ENCODE data around the gene PDE6B.

PDE6B gene

GRCh38 chr4:708631-708933, 83.2 kb downstream of the PDE6B start:
- no peak for DNase-seq

DNA sequence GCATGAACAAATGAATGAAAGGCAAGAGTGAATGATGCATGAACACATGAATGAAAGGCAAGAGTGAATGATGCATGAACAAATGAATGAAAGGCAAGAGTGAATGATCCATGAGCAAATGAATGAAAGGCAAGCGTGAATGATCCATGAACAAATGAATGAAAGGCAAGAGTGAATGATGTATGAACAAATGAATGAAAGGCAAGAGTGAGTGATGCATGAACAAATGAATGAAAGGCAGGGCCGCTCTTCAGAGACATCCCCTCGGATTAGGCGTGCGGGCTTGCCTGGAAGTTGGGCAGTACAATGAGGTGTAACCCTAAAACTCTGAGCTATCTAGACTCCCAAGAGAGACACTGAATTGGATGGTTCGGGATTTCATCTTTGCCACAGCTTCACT, 84.0 kb downstream of the PDE6B start:
- DNase-seq = no peak

DNA sequence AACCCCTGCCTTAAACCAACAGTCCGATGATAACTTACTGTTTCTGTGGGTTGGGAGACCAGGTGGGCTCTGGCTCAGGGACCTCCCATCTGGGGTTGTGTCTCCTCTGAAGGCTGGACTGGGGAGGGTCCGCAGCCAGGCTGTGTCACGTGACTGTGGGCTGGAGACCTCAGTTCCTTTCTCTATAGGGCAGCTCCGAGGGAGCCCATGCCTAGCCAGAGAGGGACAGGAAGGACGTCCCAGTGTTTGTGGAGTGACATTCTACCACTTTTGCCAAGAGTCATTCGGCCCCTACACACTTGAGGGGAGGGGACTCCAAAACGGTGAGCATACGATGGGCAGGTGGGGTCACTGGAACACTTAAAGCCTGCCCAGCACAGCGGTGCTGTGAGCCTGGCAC, 84.7 kb downstream of the PDE6B start:
- DNase-seq = no peak

DNA sequence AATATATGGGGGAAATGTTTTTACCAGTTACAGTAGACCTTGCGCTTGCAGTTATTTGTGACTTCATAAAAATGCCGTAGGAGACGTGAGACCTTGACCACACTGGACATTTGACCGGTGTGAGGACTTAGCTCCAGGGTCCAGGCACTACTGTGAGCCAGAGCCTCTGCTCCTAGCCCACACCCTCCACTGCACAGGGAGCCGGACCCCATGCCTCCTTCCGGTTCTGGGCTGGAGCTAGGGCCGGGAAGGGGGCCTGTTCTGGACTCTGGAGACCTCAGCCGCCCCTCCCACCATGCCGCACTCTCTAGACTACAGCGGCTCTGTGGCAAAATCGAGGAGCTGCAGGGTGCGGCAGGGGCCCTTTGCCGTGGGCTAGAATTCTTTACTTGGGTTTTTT, 85.5 kb downstream of the PDE6B start:
- no peak for DNase-seq

GRCh38 chr4:712093-712492, 86.7 kb downstream of the PDE6B start:
- no peak for DNase-seq

- no peak for DNase-seq
These were observed 87.7 kb downstream of the PDE6B start for GRCh38 chr4:712916-713632.

GRCh38 chr4:714087-714486, 88.7 kb downstream of the PDE6B start:
- DNase-seq = no peak

- DNase-seq = no peak
These were observed 92.4 kb downstream of the PDE6B start for GRCh38 chr4:717601-718320.

DNA sequence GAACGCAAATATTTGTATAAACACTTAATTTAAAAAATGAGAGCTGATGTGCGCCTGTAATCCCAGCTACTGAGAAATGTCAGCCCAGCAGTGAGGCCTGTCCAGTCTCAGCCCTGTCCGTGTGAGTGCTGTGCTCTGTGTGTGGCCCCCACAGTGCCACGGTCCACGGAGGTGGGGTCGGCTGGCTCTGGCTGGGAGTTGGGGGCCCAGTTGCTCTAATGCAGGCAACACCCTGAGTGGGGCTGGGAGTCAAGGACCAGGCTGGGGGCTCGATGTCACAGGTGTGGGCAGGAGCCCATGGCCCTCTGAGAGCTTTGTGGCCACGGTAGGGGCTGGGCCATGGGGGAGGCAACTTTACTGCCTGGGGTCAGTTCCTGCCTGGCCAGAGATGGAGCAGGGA, 93.1 kb downstream of the PDE6B start:
- DNase-seq = no peak

Measured in kidney glomerular epithelial cell (primary cell).